HepG2 (cell line): ENCODE results near the gene ZNF771. TPM values are rescaled to one million over a fixed set of nuclear protein-coding genes. Genes with fewer than 3 reads are reported as not detected.

Experiments used
- ADNP ChIP-seq: sonication (generic); formaldehyde crosslinking; IDR thresholded peaks from 2 replicates; pipeline ENCODE4 v1.4.0; 2020; ENCODE audit warnings: missing genetic modification reagents
- AGO2 ChIP-seq: fragments of 200-400 bp; formaldehyde crosslinking; optimal IDR thresholded peaks from 2 replicates; pipeline ENCODE3; 2017; ENCODE audit warnings: mild to moderate bottlenecking, low read depth, low read length, moderate library complexity
- CHD4 ChIP-seq: fragments of 200-600 bp; sonication (generic); IDR thresholded peaks from 2 replicates; pipeline ENCODE4 v1.7.0; 2017; ENCODE audit warnings: mild to moderate bottlenecking, low read length, borderline replicate concordance
- GTF3A ChIP-seq: sonication (generic); formaldehyde crosslinking; conservative IDR thresholded peaks from 2 replicates; pipeline ENCODE4 v1.4.0; 2020; ENCODE audit warnings: mild to moderate bottlenecking, missing genetic modification reagents
- HES4 ChIP-seq: sonication (generic); formaldehyde crosslinking; IDR thresholded peaks from 2 replicates; pipeline ENCODE4 v1.9.0; 2021; ENCODE audit warnings: mild to moderate bottlenecking, missing genetic modification reagents, borderline replicate concordance
- HIVEP1 ChIP-seq: sonication (generic); formaldehyde crosslinking; IDR thresholded peaks from 2 replicates; pipeline ENCODE4 v1.4.0; 2020; ENCODE audit warnings: mild to moderate bottlenecking, missing genetic modification reagents
- KDM4B ChIP-seq: sonication (generic); formaldehyde crosslinking; IDR thresholded peaks from 2 replicates; pipeline ENCODE4 v1.4.0; 2020; ENCODE audit warnings: missing genetic modification reagents
- KDM5B ChIP-seq: sonication (generic); formaldehyde crosslinking; IDR thresholded peaks from 2 replicates; pipeline ENCODE4 v1.4.0; 2020; ENCODE audit warnings: missing genetic modification reagents, mild to moderate bottlenecking, borderline replicate concordance
- MYNN ChIP-seq: sonication (generic); formaldehyde crosslinking; IDR thresholded peaks from 2 replicates; pipeline ENCODE4 v1.4.0; 2020; ENCODE audit warnings: mild to moderate bottlenecking, low read depth, missing genetic modification reagents
- POLR2G ChIP-seq: fragments of 200-400 bp; formaldehyde crosslinking; IDR thresholded peaks from 2 replicates; pipeline ENCODE4 v1.6.1; 2018; ENCODE audit warnings: mild to moderate bottlenecking, low read depth, low read length, moderate library complexity
- RAD21 ChIP-seq: fragments of 450-650 bp; formaldehyde crosslinking; IDR thresholded peaks from 2 replicates; pipeline ENCODE4 v1.5.0; 2020; ENCODE audit warnings: mild to moderate bottlenecking
- SP2 ChIP-seq: sonication (generic); formaldehyde crosslinking; IDR thresholded peaks from 2 replicates; pipeline ENCODE4 v1.5.1; 2020; ENCODE audit warnings: mild to moderate bottlenecking, missing genetic modification reagents
- SRF ChIP-seq: IDR thresholded peaks from 2 replicates; pipeline ENCODE4 v1.6.1; 2011; ENCODE audit warnings: mild to moderate bottlenecking, low read depth, low read length, moderate library complexity
- THAP11 ChIP-seq: IDR thresholded peaks from 2 replicates; pipeline ENCODE4 v1.6.1; 2016; ENCODE audit warnings: missing biosample characterization, missing genetic modification reagents
- ZBTB20 ChIP-seq: sonication (generic); formaldehyde crosslinking; IDR thresholded peaks from 2 replicates; pipeline ENCODE4 v1.8.1; 2023; ENCODE audit warnings: missing genetic modification reagents, low read depth, mild to moderate bottlenecking, borderline replicate concordance
- ZFYVE20 ChIP-seq: sonication (generic); formaldehyde crosslinking; IDR thresholded peaks from 2 replicates; pipeline ENCODE4 v1.8.0; 2023; ENCODE audit warnings: low read depth, mild to moderate bottlenecking, moderate library complexity, missing genetic modification reagents, borderline replicate concordance
- ZNF225 ChIP-seq: sonication (generic); formaldehyde crosslinking; IDR thresholded peaks from 2 replicates; pipeline ENCODE4 v1.4.0; 2020; ENCODE audit warnings: mild to moderate bottlenecking, missing genetic modification reagents
- ZNF564 ChIP-seq: sonication (generic); formaldehyde crosslinking; IDR thresholded peaks from 2 replicates; pipeline ENCODE4 v1.8.1; 2023; ENCODE audit warnings: mild to moderate bottlenecking, missing genetic modification reagents
- ZNF775 ChIP-seq: sonication (generic); formaldehyde crosslinking; IDR thresholded peaks from 2 replicates; pipeline ENCODE4 v1.4.0; 2020; ENCODE audit warnings: missing genetic modification reagents, mild to moderate bottlenecking, moderate library complexity, borderline replicate concordance
- ZZZ3 ChIP-seq: sonication (generic); formaldehyde crosslinking; IDR thresholded peaks from 2 replicates; pipeline ENCODE4 v1.4.0; 2020; ENCODE audit warnings: missing genetic modification reagents, mild to moderate bottlenecking, borderline replicate concordance
- polyA plus RNA-seq, 8 experiments: library from polyadenylated mRNA; depleted of rRNA in 3 of 8; stranded (reverse) in 7 of 8; unstranded in 1 of 8; fragments of >200 nt; fragmentation: Illumina TruSeq in 4 of 8; extraction: Trizol in 4 of 8; gene quantifications; 2 replicates each; pipeline versions ENCODE4 v1.2.1 to v1.2.3, GENCODE V29; 2011 to 2016; ENCODE audit warnings: low read depth in 4 of 8, missing spikeins in 1 of 8, mixed read lengths in 1 of 8; ENCODE audit not compliant: insufficient read depth in 1 of 8
- total RNA-seq, 5 experiments: library from RNA; depleted of rRNA; stranded (reverse); fragments of >200 nt; fragmentation: Illumina TruSeq; extraction: Trizol; gene quantifications; 2 replicates each; pipeline ENCODE4 v1.2.3, GENCODE V29; 2016; ENCODE audit warnings: low read depth in 1 of 5
- TF ChIP-seq, protein P1 (sequence below): sonication (generic); formaldehyde crosslinking; IDR thresholded peaks from 2 replicates; pipeline ENCODE4 v1.4.0; 2020; ENCODE audit warnings: missing genetic modification reagents, mild to moderate bottlenecking, borderline replicate concordance
- TF ChIP-seq, protein P2 (sequence below): sonication (generic); formaldehyde crosslinking; IDR thresholded peaks from 2 replicates; pipeline ENCODE4 v1.5.0; 2020; ENCODE audit warnings: missing genetic modification reagents
- TF ChIP-seq, protein P3 (sequence below): sonication (generic); formaldehyde crosslinking; IDR thresholded peaks from 2 replicates; pipeline ENCODE4 v1.4.0; 2020; ENCODE audit warnings: low read depth, missing genetic modification reagents

ZNF771 gene
- total and polyA plus RNA-seq, 2 of the 13 experiments (the other 11 are each of a cell fraction or from before 2014, with no cell fraction given): 5.0 to 11.8 TPM

DNA sequence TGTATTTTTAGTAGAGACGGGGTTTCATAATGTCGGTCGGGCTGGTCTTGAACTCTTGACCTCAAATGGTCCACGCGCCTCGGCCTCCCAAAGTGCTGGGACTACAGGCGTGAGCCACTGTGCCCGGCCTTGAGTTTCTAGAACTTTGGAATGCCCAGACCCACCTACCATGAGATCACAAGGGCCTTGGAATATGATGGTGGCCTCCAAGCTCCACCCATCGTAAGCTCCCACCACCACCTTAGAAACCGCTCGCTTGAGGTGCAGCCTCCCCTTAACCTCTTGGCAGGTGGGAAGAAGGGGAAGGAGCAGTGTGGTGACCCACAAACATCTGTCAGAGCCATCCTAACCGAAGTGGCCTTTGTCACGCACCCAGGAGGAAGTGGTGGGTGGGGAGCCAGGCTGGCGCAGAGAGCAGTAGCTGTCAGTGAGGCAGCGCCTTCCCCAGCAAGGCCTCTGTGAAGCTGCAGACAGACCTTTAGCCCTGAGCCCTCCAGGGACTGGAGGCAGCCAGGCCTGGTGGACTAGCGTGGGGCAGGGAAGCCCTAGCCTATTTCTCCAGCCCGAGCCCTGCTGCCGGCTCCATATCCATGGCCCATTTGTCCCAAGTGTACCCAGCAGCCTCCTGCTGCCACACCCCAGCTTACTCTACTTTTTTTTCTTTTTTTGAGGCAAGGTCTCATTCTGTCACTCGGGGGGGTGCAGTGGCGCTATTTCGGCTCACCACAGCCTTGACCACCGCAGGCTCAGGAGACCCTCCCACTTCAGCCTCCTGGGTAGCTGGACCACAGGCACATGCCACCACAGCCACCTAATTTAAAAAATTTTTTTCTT lies 51.4 kb downstream of the ZNF771 start (continued):
- TF ChIP-seq, protein P1, sequence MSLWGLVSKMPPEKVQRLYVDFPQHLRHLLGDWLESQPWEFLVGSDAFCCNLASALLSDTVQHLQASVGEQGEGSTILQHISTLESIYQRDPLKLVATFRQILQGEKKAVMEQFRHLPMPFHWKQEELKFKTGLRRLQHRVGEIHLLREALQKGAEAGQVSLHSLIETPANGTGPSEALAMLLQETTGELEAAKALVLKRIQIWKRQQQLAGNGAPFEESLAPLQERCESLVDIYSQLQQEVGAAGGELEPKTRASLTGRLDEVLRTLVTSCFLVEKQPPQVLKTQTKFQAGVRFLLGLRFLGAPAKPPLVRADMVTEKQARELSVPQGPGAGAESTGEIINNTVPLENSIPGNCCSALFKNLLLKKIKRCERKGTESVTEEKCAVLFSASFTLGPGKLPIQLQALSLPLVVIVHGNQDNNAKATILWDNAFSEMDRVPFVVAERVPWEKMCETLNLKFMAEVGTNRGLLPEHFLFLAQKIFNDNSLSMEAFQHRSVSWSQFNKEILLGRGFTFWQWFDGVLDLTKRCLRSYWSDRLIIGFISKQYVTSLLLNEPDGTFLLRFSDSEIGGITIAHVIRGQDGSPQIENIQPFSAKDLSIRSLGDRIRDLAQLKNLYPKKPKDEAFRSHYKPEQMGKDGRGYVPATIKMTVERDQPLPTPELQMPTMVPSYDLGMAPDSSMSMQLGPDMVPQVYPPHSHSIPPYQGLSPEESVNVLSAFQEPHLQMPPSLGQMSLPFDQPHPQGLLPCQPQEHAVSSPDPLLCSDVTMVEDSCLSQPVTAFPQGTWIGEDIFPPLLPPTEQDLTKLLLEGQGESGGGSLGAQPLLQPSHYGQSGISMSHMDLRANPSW (CRISPR knock-in tag): peak; percentile 83; the same call in 1 of the 2 replicates
- TF ChIP-seq HIVEP1 (CRISPR knock-in tag) (peak; percentile 73), ZFYVE20 (no peak), CHD4 (no peak; the same call in 1 of the 2 replicates), SRF (no peak), ZNF564 (CRISPR knock-in tag) (0 out of 2 replicates have a peak, but pooled peaks have one; percentile 29), MYNN (CRISPR knock-in tag) (no peak), GTF3A (no peak), POLR2G (peak; percentile 46), ZBTB20 (CRISPR knock-in tag) (no peak; the same call in 1 of the 2 replicates), AGO2 (no peak), RAD21 (CRISPR knock-in tag) (no peak), SP2 (CRISPR knock-in tag) (peak; percentile 38; the same call in 1 of the 2 replicates), ZZZ3 (CRISPR knock-in tag) (0 out of 2 replicates have a peak, but pooled peaks have one; percentile 26), KDM4B (CRISPR knock-in tag) (no peak), ZNF225 (no peak), HES4 (CRISPR knock-in tag) (peak; percentile 71; the same call in 1 of the 2 replicates), ZNF775 (CRISPR knock-in tag) (no peak), THAP11 (CRISPR knock-in tag) (peak; percentile 43; the same call in 1 of the 2 replicates), ADNP (CRISPR knock-in tag) (no peak; the same call in 1 of the 2 replicates), KDM5B (CRISPR knock-in tag) (peak; percentile 83; the same call in 1 of the 2 replicates)
- TF ChIP-seq, protein P2, sequence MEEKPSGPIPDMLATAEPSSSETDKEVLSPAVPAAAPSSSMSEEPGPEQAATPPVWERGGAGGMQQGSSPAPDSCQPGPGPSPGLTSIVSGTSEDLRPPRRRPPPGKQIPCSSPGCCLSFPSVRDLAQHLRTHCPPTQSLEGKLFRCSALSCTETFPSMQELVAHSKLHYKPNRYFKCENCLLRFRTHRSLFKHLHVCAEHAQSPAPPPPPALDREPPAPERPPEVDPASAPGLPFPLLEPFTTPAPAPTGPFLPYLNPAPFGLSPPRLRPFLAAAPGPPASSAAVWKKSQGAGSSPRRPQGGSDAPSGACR: peak; percentile 96
- TF ChIP-seq, protein P3, sequence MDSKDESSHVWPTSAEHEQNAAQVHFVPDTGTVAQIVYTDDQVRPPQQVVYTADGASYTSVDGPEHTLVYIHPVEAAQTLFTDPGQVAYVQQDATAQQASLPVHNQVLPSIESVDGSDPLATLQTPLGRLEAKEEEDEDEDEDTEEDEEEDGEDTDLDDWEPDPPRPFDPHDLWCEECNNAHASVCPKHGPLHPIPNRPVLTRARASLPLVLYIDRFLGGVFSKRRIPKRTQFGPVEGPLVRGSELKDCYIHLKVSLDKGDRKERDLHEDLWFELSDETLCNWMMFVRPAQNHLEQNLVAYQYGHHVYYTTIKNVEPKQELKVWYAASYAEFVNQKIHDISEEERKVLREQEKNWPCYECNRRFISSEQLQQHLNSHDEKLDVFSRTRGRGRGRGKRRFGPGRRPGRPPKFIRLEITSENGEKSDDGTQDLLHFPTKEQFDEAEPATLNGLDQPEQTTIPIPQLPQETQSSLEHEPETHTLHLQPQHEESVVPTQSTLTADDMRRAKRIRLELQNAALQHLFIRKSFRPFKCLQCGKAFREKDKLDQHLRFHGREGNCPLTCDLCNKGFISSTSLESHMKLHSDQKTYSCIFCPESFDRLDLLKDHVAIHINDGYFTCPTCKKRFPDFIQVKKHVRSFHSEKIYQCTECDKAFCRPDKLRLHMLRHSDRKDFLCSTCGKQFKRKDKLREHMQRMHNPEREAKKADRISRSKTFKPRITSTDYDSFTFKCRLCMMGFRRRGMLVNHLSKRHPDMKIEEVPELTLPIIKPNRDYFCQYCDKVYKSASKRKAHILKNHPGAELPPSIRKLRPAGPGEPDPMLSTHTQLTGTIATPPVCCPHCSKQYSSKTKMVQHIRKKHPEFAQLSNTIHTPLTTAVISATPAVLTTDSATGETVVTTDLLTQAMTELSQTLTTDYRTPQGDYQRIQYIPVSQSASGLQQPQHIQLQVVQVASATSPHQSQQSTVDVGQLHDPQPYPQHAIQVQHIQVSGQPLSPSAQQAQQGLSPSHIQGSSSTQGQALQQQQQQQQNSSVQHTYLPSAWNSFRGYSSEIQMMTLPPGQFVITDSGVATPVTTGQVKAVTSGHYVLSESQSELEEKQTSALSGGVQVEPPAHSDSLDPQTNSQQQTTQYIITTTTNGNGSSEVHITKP (CRISPR knock-in tag): no peak
